C4-2B (cell line): Measurements from ENCODE around the gene RNF169.

Source experiments
- CTCF ChIP-seq: fragments of 450-650 bp; conservative IDR thresholded peaks from 2 replicates; pipeline ENCODE4 v1.5.1; 2017; ENCODE audit warnings: mild to moderate bottlenecking
- ZFX ChIP-seq: fragments of 450-650 bp; IDR thresholded peaks from 2 replicates; pipeline ENCODE4 v1.6.1; 2017

GRCh38 chr11:74809801-74810200 is 61.2 kb downstream of the RNF169 start:
- no peak for TF ChIP-seq CTCF
- no peak for TF ChIP-seq ZFX
